Activated T-cell treated with anti-CD3 and anti-CD28 coated beads, Interleukin-2, amount 50 U/mL, for 1 hour (primary cell): ENCODE data around the gene TUFT1.

Experiments
- DNase-seq: peaks from one replicate; pipeline ENCODE4 v3.0.0-alpha.2; 2020

Gene TUFT1

DNA sequence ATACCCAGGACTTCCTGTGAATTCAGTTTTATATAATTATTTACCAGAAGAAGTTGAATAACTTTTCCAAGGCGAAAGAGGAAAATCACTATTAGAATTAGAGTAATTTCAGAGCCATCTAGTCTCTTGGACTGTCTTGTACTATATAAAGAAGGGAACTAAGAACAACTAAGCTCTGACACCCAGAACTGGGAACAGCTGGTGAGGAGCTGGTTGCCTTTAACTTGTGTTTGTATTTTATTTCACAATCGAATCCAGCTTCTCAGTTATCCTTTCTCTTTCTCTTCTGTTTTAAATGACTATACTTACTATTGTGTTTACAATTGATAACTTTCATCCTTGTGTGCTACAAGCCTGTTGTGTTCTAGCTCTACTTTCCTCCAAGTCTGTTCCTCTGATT lies 80.2 kb downstream of the TUFT1 start:
- DNase-seq: no peak

- no peak for DNase-seq
Observed at GRCh38 chr1:151621351-151621750, 81.2 kb downstream of the TUFT1 start.

DNA sequence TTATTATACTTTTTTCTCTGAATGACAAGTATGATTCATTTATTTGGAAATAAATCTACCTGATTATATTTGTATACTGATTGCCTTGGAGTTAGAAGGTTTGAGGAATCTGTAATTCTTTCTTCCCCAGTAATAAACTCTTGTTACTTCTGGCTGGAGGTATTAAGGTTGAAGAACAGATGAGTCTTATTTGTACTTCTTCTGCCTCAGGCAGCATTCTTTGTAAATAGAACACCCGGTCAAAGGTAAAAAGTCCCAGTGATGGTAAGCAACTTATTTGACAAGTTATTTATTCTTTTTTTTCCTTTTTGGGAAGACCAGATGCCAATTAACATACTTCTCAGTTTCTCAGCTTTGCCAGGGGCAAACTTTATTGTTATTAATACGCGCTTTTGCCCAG lies 84.7 kb downstream of the TUFT1 start:
- DNase-seq: no peak

GRCh38 chr1:151626740-151627334 lies 86.7 kb downstream of the TUFT1 start:
- no peak for DNase-seq

DNA sequence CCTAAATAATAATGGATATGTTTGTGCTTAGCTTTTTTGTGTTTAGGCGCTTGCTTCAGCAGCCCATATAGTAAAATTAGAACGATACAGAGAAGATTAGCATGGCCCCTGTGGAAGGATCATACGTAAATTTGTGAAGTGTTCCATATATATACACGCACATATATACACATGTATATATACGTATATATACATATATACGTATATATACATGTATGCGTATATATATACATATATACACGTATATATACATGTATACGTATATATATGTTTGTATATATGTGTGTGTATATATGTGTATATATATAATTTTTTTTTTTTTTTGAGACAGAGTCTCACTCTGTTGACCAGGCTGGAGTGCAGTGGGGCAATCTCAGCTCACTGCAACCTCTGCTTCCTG lies 89.2 kb downstream of the TUFT1 start:
- DNase-seq: no peak
